Measurements from ENCODE around the gene CACNA1S.

CACNA1S gene

GRCh38 chr1:201063145-201063544 lies 49.1 kb downstream of the CACNA1S start:
- no peak for DNase-seq (ENCODE audit: low read depth in 1 of 2, low spot score in 1 of 2)

DNA sequence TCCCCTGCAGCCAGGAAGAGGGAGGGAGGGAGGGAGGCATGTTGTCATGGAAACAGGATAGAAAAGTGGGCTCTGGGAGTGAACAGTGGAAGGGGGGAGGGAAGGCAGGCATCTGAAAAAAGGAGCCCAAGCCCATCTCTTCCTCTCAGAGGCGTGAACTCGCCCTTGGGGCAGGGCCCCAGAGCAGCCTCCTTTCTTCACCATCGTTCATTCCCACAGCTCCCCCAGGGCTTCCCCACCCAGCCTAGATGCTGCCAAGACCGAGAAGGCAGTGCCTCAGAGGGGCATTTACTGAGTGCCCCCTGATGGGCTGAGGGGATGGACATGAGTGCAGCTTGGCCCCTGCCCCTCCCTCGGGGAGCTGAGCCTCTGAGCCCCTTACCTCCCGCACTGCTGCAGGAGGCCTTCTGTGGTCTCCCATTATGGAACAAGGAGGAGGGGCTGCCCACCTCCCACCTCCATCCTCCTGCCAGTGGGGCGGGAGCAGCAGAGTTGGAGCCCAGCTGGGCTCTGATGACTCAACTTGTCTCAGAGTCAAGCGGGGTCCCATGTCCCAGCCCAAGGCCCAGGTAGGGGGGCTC lies 49.6 kb downstream of the CACNA1S start:
- DNase-seq (ENCODE audit: low read depth in 1 of 2, low spot score in 1 of 2), result no peak

GRCh38 chr1:201061886-201062285 lies 50.3 kb downstream of the CACNA1S start:
- no peak for DNase-seq (ENCODE audit: low read depth in 1 of 2, low spot score in 1 of 2)

DNA sequence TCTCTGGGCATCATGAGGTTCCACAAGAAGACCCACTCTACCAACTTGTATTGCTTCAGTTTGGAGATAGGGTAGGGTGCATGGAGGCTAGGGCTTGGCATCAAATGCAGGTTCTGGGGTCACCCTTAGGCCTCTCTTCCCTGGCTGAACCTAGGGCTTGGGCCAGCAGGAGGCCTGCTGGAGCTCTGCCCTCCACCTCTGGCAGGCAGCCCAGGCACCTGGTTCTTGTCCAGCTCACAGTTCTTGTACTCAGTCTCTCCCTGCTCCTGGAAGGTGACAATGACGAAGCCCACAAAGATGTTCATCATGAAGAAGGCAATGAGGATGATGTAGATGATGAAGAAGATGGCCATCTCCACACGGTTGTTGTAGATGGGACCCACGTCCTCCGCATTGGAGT lies 51.2 kb downstream of the CACNA1S start:
- no peak for DNase-seq (ENCODE audit: low read depth in 1 of 2, low spot score in 1 of 2)

- DNase-seq (ENCODE audit: low read depth in 1 of 2, low spot score in 1 of 2), result no peak
Observed at GRCh38 chr1:201060586-201060985, 51.6 kb downstream of the CACNA1S start.

DNA sequence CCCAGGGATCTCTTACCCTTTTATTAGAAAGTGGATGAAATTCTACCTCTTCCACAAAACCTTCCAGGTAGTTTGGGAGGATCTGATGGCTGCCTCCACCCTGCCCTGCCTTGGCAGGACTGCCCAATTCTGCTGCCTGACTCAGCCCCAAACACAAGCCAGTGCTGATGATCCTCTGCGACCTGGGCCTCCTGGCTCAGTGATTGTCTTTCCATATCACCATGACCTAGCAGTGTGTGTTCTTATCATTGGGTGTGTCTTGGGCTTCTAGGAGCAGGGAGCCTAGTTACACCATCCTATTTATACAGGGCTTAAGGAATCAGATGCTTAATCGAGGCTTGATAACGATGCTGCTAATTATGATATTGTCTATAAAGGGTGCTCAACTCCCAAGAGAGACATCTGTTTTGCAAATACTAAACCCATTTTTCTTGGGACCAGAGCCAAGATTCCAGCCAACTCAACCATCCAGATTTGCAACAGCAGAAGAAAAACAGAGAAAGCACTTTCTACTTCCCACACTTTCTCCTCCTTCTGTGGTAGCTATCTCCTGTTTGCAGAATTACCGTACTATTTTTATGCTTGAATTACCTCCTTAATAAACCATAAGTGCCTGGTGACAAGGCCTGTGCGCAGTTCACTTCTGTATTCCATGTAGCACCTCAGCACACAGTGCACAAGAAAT lies 52.2 kb downstream of the CACNA1S start:
- DNase-seq (ENCODE audit: low read depth in 1 of 2, low spot score in 1 of 2), result no peak

DNA sequence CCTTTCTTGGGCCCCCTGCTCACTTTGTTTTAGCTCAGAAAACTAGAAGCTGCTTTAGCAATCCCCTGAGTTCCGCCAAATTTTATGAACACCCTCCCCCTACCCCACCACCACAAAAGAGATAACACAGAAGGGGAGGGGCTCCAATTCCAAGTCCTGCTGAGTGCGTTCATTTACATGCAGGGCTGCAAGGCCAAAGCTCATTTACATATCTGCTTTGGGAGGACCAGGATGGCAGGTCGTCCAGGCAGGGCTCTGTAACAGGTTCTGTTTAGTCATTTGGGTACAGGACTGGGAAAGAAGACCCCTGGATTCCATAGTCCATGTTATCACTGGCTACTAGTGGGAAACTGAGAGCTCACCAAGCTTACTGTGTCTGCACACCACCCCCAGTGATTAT lies 52.8 kb downstream of the CACNA1S start:
- DNase-seq (ENCODE audit: low read depth in 1 of 2, low spot score in 1 of 2), result no peak

DNA sequence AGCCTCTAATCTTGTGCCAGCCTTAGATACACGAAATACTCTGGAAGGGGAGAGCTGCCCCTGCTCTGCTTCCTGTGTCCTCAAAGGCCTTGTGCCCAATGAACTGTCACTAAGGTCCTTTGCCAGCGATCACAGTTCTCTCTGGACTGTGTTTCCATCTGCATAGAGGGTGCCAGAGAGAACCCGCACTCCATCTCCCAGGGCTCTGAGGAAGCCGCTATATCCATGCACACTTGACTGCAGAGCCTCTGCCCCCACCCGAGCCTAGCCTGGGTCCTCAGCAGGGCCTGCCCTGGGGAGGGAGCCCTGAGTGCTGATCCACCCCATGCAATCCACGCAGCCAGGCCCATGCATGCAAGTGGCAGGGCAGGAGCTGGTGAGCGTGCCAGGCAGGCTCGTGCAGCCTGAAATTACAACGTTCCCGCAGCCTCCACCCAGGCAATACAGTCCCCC lies 58.1 kb downstream of the CACNA1S start:
- no peak for DNase-seq (ENCODE audit: low read depth in 1 of 2, low spot score in 1 of 2)

- DNase-seq (ENCODE audit: low read depth in 1 of 2, low spot score in 1 of 2), result no peak
Observed at GRCh38 chr1:201053155-201053860, 58.9 kb downstream of the CACNA1S start.

GRCh38 chr1:201051399-201051798 lies 60.8 kb downstream of the CACNA1S start:
- no peak for DNase-seq (ENCODE audit: low read depth in 1 of 2, low spot score in 1 of 2)

DNA sequence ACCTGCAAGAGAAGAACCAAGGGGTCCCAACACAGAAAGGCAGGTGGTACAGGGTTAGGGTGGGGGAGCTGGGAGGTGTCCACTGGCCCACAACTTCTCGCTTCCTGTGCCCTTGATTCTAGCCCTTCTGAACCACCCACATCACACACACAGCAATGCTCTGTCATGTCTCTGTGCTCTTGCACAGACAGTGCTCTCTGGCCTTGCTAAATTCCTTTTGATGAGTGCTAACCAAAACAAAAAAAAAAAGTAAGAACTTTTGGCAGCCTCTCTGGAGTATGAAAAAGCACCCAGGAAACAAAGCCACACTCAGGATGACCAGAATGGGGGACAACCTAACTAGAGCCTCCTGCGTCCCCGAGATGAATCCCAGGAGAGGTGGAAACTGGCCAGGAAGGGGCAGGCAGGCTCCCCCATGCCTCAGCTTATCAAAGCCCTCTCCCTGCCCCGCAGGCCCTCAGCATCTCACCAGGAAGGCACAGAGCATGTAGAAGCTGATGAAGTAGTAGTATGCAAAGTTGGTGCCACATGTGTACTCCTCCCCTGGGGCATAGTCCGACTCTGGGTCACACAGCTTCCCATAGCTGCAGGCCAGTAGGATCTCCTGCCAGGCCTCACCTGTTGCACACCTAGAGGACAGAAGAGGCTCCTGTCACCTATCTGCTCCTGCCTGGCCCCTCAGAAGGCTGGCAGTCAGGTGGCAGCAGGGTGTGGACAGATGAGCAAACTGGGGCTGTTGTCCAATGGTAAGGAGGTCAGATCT lies 61.5 kb downstream of the CACNA1S start:
- DNase-seq (ENCODE audit: low read depth in 1 of 2, low spot score in 1 of 2), result no peak

DNA sequence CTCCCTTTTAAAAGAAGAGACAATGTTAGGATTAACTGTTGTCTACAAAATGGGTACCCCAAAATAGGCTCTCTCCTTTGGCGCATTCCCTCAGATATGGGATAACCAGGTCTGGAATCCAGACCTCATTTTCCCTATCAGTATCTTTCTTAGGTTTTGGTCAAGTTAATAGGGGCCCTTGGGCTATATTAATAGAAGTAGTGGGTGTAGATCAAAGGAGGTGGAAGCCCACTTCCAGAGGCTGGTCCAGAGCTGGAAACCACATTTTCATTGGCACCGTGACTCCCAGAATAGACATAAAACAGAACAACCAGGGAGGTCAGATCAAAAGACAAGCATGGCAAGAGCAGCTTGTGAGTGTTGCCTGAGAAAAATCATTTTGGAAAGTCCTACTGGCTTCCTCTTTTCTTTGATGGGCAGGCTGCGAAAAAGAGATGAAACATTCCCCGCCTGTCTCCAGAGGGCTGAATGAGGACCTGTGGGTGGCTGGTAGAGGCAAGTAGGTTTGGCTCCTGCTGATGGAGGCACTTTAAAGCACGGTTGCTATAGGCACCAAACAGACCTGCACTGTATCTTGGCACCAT lies 62.9 kb downstream of the CACNA1S start:
- no peak for DNase-seq (ENCODE audit: low read depth in 1 of 2, low spot score in 1 of 2)

GRCh38 chr1:201048521-201048920 lies 63.7 kb downstream of the CACNA1S start:
- DNase-seq (ENCODE audit: low read depth in 1 of 2, low spot score in 1 of 2), result no peak

DNA sequence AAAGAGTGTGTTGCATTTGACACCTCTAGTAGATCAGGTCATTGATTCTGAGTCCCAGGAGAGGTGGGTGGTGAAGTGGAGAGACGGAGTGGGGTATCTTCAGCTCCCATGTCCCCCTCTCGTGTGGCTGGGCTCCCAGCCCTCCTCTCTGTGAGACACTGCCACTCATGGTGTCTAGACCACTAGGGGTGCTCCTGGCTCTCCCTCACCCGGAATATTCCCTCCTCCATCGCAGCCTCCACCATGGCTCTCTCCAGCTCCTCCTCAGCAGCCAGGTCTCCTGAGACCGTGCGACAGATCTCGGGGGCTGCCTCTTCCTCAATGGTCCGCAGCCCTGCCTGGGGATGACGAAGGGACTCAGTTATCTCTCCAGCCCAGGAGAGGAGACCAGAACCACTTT lies 68.1 kb downstream of the CACNA1S start:
- DNase-seq (ENCODE audit: low read depth in 1 of 2, low spot score in 1 of 2), result no peak

DNA sequence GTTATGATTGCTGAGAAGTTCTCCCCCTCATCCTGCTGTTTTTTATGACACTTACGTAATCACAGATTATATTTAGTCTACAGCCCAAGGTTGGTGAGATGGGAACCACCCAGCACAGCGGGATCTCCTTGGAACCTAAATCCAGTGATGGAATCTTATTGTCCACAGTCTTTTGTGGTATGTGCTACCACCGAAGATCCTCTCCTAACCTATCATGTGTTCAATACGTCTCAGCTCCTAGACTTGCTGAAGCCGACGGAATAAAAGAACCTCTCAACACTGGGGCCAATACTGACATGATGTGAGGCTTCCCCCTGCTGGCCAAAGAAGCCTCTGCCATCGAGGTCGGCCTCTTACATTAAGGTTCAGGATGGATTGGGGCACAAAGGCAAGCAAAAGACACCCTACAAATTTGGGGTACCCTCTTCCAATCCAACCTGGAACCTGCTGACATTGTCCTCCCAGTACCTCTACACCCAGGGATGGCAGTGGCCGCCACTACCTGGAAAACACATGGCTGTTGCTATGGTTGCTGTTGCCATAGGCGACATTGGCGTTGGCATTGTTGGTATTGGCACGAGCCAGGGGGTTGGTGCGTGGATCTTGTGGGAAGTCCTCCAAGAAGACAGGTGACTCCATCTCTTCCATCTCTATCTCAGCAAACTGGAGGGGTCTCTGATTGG lies 69.3 kb downstream of the CACNA1S start:
- DNase-seq (ENCODE audit: low read depth in 1 of 2, low spot score in 1 of 2), result peak; percentile 54 to 59

DNA sequence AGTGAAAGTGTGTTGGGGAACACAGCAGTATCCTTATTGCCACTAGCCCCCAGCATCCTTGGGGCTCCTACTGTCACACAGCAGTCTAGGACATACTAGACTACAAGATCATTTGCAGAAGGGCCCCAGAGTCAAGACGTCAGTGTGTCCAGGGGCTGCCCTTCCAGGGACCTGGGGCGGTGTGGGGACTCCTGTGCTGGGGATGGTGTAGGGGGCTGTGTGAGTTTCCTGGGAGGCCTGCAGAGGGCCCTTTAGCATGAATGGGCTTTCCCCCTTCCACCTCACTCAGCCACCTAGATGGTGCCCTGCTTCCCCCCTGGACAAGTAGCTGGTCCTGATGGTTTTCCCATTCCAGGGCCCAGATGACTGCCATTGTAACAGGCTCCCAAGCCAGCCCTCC lies 71.2 kb downstream of the CACNA1S start:
- no peak for DNase-seq (ENCODE audit: low read depth in 1 of 2, low spot score in 1 of 2)

DNA sequence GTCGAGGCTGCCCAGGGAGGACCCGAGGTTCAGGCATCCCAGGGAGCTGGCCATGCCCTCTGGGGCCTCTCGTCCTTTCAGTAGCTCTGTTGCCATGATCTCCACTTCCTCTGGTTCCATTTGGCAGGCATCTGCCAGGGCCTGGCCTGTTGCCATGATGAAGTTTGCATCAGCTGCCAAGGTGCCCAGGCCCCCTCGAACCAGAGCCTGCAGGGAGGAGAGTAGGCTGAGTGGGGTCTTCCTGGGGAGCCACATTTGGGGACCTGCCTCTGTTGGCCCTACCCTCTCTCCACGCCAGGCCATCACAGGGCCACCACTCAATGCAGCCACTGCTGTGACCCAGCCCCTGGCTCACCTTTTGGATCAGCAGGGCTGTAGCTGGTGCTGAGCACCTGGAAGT lies 72.3 kb downstream of the CACNA1S start:
- no peak for DNase-seq (ENCODE audit: low read depth in 1 of 2, low spot score in 1 of 2)

GRCh38 chr1:201039418-201039817 lies 72.8 kb downstream of the CACNA1S start:
- DNase-seq (ENCODE audit: low read depth in 1 of 2, low spot score in 1 of 2), result no peak

GRCh38 chr1:201038186-201038876 lies 73.9 kb downstream of the CACNA1S start:
- no peak for DNase-seq (ENCODE audit: low read depth in 1 of 2, low spot score in 1 of 2)

- DNase-seq (ENCODE audit: low read depth in 1 of 2, low spot score in 1 of 2), result no peak
Observed at GRCh38 chr1:201036188-201036842, 75.9 kb downstream of the CACNA1S start.

Data from activated CD4-positive, alpha-beta T cell treated with anti-CD3 and anti-CD28 coated beads, Interleukin-2, amount 50 U/mL, for 24 hours (primary cell).